ENCODE measurements around the gene RETREG3. TPM values are rescaled to one million over a fixed set of nuclear protein-coding genes. Genes with fewer than 3 reads are reported as not detected.

RETREG3 gene
- total and polyA plus RNA-seq, 9 of the 15 experiments (the other 6 are each of a cell fraction or from before 2014, with no cell fraction given): 4.1 to 39.0 (median 16.9) TPM

DNA sequence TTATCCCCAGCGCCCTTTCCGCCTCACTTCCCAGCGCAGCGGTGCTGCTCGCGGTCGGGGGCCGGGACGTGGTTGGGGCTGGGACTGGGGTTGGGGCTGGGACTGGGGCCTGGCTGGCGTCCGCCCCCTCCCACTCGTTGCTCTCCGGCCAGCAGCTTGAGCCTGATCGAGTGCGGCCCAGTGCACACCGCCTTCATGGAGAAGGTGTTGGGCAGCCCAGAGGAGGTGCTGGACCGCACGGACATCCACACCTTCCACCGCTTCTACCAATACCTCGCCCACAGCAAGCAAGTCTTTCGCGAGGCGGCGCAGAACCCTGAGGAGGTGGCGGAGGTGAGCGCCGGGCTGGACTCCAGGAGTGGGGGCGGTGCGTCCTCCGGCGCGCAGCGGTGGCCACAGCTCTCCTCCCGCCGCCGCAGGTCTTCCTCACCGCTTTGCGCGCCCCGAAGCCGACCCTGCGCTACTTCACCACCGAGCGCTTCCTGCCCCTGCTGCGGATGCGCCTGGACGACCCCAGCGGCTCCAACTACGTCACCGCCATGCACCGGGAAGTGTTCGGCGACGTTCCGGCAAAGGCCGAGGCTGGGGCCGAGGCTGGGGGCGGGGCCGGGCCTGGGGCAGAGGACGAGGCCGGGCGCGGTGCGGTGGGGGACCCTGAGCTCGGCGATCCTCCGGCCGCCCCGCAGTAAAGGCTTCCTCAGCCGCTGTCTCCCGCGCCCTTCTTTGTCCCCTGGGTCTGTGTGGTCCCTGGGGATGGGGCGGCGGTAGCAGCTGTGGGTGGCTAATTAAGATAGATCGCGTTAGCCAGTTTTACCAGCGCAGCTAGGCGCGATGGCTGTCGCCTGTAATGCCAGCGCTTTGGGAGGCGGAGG, 54.7 kb downstream of the RETREG3 start (continued):
- TF ChIP-seq, protein P1, sequence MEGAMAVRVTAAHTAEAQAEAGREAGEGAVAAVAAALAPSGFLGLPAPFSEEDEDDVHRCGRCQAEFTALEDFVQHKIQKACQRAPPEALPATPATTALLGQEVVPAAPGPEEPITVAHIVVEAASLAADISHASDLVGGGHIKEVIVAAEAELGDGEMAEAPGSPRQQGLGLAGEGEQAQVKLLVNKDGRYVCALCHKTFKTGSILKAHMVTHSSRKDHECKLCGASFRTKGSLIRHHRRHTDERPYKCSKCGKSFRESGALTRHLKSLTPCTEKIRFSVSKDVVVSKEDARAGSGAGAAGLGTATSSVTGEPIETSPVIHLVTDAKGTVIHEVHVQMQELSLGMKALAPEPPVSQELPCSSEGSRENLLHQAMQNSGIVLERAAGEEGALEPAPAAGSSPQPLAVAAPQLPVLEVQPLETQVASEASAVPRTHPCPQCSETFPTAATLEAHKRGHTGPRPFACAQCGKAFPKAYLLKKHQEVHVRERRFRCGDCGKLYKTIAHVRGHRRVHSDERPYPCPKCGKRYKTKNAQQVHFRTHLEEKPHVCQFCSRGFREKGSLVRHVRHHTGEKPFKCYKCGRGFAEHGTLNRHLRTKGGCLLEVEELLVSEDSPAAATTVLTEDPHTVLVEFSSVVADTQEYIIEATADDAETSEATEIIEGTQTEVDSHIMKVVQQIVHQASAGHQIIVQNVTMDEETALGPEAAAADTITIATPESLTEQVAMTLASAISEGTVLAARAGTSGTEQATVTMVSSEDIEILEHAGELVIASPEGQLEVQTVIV (CRISPR knock-in tag; IDR thresholded peaks at IDR 0.05; ENCODE audit: borderline replicate concordance): no peak
- TF ChIP-seq ZNF311 (CRISPR knock-in tag; IDR thresholded peaks at IDR 0.05): no peak
- peak; percentile 84 for TF ChIP-seq CREB1 (IDR thresholded peaks at IDR 0.05)
- TF ChIP-seq CREB1 (CRISPR knock-in tag; IDR thresholded peaks at IDR 0.05): peak; percentile 78
- TF ChIP-seq, protein P2, sequence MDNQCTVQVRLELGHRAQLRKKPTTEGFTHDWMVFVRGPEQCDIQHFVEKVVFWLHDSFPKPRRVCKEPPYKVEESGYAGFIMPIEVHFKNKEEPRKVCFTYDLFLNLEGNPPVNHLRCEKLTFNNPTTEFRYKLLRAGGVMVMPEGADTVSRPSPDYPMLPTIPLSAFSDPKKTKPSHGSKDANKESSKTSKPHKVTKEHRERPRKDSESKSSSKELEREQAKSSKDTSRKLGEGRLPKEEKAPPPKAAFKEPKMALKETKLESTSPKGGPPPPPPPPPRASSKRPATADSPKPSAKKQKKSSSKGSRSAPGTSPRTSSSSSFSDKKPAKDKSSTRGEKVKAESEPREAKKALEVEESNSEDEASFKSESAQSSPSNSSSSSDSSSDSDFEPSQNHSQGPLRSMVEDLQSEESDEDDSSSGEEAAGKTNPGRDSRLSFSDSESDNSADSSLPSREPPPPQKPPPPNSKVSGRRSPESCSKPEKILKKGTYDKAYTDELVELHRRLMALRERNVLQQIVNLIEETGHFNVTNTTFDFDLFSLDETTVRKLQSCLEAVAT (IDR thresholded peaks at IDR 0.05): 0 out of 4 replicates have a peak, but pooled peaks of 1 of the 2 experiments have one; percentile 47
- no peak for TF ChIP-seq DACH1 (IDR thresholded peaks at IDR 0.05; ENCODE audit: partially characterized antibody)
- no peak for TF ChIP-seq TEAD2 (tag; IDR thresholded peaks at IDR 0.05)
- 0 out of 2 replicates have a peak, but pooled peaks have one; percentile 52 for TF ChIP-seq ZNF232 (CRISPR knock-in tag; IDR thresholded peaks at IDR 0.05)
- TF ChIP-seq, protein P3, sequence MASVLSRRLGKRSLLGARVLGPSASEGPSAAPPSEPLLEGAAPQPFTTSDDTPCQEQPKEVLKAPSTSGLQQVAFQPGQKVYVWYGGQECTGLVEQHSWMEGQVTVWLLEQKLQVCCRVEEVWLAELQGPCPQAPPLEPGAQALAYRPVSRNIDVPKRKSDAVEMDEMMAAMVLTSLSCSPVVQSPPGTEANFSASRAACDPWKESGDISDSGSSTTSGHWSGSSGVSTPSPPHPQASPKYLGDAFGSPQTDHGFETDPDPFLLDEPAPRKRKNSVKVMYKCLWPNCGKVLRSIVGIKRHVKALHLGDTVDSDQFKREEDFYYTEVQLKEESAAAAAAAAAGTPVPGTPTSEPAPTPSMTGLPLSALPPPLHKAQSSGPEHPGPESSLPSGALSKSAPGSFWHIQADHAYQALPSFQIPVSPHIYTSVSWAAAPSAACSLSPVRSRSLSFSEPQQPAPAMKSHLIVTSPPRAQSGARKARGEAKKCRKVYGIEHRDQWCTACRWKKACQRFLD (CRISPR knock-in tag; IDR thresholded peaks at IDR 0.05): 0 out of 2 replicates have a peak, but pooled peaks have one; percentile 48
- TF ChIP-seq CTBP1 (IDR thresholded peaks at IDR 0.05; ENCODE audit: borderline replicate concordance): peak; percentile 76
- no peak for TF ChIP-seq GATA2 (CRISPR knock-in tag; IDR thresholded peaks at IDR 0.05)
- no peak for TF ChIP-seq ZNF696 (CRISPR knock-in tag; conservative IDR thresholded peaks at IDR 0.05)
- TF ChIP-seq, protein P4, sequence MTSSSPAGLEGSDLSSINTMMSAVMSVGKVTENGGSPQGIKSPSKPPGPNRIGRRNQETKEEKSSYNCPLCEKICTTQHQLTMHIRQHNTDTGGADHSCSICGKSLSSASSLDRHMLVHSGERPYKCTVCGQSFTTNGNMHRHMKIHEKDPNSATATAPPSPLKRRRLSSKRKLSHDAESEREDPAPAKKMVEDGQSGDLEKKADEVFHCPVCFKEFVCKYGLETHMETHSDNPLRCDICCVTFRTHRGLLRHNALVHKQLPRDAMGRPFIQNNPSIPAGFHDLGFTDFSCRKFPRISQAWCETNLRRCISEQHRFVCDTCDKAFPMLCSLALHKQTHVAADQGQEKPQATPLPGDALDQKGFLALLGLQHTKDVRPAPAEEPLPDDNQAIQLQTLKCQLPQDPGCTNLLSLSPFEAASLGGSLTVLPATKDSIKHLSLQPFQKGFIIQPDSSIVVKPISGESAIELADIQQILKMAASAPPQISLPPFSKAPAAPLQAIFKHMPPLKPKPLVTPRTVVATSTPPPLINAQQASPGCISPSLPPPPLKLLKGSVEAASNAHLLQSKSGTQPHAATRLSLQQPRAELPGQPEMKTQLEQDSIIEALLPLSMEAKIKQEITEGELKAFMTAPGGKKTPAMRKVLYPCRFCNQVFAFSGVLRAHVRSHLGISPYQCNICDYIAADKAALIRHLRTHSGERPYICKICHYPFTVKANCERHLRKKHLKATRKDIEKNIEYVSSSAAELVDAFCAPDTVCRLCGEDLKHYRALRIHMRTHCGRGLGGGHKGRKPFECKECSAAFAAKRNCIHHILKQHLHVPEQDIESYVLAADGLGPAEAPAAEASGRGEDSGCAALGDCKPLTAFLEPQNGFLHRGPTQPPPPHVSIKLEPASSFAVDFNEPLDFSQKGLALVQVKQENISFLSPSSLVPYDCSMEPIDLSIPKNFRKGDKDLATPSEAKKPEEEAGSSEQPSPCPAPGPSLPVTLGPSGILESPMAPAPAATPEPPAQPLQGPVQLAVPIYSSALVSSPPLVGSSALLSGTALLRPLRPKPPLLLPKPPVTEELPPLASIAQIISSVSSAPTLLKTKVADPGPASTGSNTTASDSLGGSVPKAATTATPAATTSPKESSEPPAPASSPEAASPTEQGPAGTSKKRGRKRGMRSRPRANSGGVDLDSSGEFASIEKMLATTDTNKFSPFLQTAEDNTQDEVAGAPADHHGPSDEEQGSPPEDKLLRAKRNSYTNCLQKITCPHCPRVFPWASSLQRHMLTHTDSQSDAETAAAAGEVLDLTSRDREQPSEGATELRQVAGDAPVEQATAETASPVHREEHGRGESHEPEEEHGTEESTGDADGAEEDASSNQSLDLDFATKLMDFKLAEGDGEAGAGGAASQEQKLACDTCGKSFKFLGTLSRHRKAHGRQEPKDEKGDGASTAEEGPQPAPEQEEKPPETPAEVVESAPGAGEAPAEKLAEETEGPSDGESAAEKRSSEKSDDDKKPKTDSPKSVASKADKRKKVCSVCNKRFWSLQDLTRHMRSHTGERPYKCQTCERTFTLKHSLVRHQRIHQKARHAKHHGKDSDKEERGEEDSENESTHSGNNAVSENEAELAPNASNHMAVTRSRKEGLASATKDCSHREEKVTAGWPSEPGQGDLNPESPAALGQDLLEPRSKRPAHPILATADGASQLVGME (CRISPR knock-in tag; IDR thresholded peaks at IDR 0.05): peak; percentile 58; the same call in 1 of the 2 replicates
- no peak for TF ChIP-seq ZNF445 (CRISPR knock-in tag; IDR thresholded peaks at IDR 0.05; ENCODE audit: low read depth)
- no peak for TF ChIP-seq ZNF175 (CRISPR knock-in tag; IDR thresholded peaks at IDR 0.05; ENCODE audit: low read depth)
